Activated CD8-positive, alpha-beta memory T cell treated with anti-CD3 and anti-CD28 coated beads, Interleukin-2, amount 10 ng/mL, durations not matched to agents 7 days and 5 days (primary cell): ENCODE measurements around the gene RAB22A. TPM values are rescaled to one million over a fixed set of nuclear protein-coding genes. Genes with fewer than 3 reads are reported as not detected.
"Not testable (repeated sequence)": the region's sequence is repeated elsewhere in the genome, so short reads cannot be mapped to it uniquely, and the experiment has no call there.

Experiments used
- ATAC-seq: fragments of 150-1000 bp; cut with Tn5 transposase; one replicate; pipeline ENCODE4 v1.10.0; 2021; ENCODE audit warnings: moderate library complexity
- CTCF ChIA-PET: fragments of 350-600 bp; sonication (Branson Sonifier 250); formaldehyde crosslinking; loops from one replicate; lab custom pipeline; 2021; ENCODE audit warnings: antibody characterized with exemption; lab: Charles Lee
- DNase-seq: peaks from one replicate; pipeline ENCODE4 v3.0.0-alpha.2; 2020
- H3K27ac Mint-ChIP-seq: one replicate; pipeline ENCODE4 v1.8.0; 2021; ENCODE audit warnings: mild to moderate bottlenecking, mixed read lengths
- H3K27me3 Mint-ChIP-seq: one replicate; pipeline ENCODE4 v1.8.0; 2021; ENCODE audit warnings: mixed read lengths
- H3K36me3 Mint-ChIP-seq: one replicate; pipeline ENCODE4 v1.8.0; 2021; ENCODE audit warnings: mild to moderate bottlenecking, mixed read lengths
- H3K4me1 Mint-ChIP-seq: one replicate; pipeline ENCODE4 v1.8.0; 2021; ENCODE audit warnings: mixed read lengths
- H3K4me3 Mint-ChIP-seq: one replicate; pipeline ENCODE4 v1.8.0; 2021; ENCODE audit warnings: mild to moderate bottlenecking, moderate library complexity, mixed read lengths
- H3K9me3 Mint-ChIP-seq: one replicate; pipeline ENCODE4 v1.8.0; 2022; ENCODE audit warnings: low read depth, mixed read lengths
- total RNA-seq, 2 experiments: library from RNA; stranded (reverse); gene quantifications; one replicate each; pipeline ENCODE4 v1.2.3, GENCODE V29; 2021

The RAB22A gene
- total RNA-seq, 2 experiments from 2014 or later, result 13.2 to 14.7 TPM

DNA sequence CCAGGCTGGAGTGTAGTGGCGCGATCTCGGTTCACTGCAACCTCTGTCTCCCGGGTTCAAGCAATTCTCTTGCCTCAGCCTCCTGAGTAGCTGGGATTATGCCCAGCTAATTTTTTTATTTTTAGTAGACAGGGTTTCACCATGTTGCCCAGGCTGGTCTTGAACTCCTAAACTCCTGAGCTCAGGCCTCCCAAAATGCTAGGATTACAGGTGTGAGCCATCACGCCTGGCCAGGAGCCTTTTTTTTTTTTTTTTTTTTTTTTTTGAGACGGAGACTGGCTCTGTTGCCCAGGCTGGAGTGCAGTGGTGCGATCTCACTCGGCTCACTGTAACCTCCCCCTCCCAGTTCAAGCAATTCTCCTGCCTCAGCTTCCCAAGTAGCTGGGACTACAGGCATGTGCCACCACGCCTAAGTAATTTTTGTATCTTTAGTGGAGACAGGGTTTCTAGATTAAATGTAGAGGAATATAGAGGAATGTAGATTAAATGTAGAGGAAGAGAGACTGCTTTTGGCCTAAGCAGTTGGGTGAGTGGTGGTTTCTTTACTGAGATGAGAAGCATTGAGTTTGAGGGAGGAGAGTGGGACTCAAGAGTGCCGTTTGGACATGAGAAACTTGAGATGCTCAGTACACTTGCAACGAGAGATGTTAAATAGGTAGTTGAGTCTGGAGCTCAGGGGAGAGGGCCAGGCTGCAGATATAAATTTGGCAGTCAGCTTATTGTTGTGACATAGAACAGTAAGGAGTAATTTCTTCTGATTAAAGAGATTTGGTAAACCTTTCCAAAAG is 96.2 kb downstream of the RAB22A start:
- DNase-seq, result no peak
- Mint-ChIP-seq H3K9me3 (no peaks in the 10 kb centered on the region), H3K27me3 (no peaks in the 10 kb centered on the region), H3K4me1 (peaks cover 34% of the 10 kb centered on the region), H3K4me3 (no peak overlapping the region), H3K27ac (no peak overlapping the region), H3K36me3 (peaks cover 6% of the 10 kb centered on the region)
- ATAC-seq, result no peak
- CTCF ChIA-PET, result interaction anchor here (0.6 kb wide), 1 partner anchor 654 kb away, joined by 3 read pairs; no protein-coding TSS in a partner anchor

DNA sequence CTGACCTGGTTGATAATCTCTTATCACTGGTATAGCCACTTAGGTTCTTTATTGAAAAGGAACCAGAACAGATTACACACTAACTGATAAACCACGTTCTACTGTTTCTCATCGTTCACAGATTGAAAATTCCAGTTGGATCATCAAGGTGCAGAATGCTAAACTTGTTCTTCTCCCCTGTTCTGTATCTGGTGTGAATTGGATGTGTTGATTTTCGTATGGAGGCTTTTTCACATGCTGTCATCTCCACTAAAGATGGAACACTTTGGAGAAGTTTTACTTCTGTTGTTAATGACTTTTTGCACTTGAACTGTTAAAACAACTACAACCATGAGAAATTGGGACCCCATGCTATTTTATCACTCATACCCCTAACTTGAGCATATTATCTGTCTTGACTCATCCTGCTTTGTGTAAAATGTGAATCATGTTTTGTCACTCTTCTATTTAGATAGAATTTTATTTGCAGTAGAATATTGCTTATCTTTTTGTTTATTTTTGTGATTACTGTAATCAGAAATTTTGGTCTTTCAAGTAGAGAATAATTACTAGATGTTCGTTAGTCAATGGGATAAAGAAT is 97.0 kb downstream of the RAB22A start:
- ATAC-seq (no peak), DNase-seq (no peak)
- H3K36me3 Mint-ChIP-seq, result peaks cover 6% of the 10 kb centered on the region
- H3K27me3 Mint-ChIP-seq, result no peaks in the 10 kb centered on the region
- H3K9me3 Mint-ChIP-seq, result no peaks in the 10 kb centered on the region
- H3K4me1 Mint-ChIP-seq, result peaks cover 33% of the 10 kb centered on the region
- H3K4me3 Mint-ChIP-seq, result no peak overlapping the region
- no peak overlapping the region for H3K27ac Mint-ChIP-seq
- CTCF ChIA-PET, result interaction anchor here (0.6 kb wide), 1 partner anchor 653 kb away, joined by 3 read pairs; no protein-coding TSS in a partner anchor

GRCh38 chr20:58407201-58407873 is 97.8 kb downstream of the RAB22A start:
- CTCF ChIA-PET, result interaction anchor here (0.8 to 1.3 kb wide), 2 partner anchors 12 to 18 kb away, joined by 3 to 4 read pairs; partner anchors contain the start of gene VAPB
- H3K4me3 Mint-ChIP-seq, result no peak overlapping the region
- no peaks in the 10 kb centered on the region for H3K9me3 Mint-ChIP-seq
- no peaks in the 10 kb centered on the region for H3K27me3 Mint-ChIP-seq
- DNase-seq (no peak), ATAC-seq (no peak)
- H3K4me1 Mint-ChIP-seq, result peaks cover 33% of the 10 kb centered on the region
- H3K36me3 Mint-ChIP-seq, result peaks cover 8% of the 10 kb centered on the region
- H3K27ac Mint-ChIP-seq, result no peak overlapping the region

DNA sequence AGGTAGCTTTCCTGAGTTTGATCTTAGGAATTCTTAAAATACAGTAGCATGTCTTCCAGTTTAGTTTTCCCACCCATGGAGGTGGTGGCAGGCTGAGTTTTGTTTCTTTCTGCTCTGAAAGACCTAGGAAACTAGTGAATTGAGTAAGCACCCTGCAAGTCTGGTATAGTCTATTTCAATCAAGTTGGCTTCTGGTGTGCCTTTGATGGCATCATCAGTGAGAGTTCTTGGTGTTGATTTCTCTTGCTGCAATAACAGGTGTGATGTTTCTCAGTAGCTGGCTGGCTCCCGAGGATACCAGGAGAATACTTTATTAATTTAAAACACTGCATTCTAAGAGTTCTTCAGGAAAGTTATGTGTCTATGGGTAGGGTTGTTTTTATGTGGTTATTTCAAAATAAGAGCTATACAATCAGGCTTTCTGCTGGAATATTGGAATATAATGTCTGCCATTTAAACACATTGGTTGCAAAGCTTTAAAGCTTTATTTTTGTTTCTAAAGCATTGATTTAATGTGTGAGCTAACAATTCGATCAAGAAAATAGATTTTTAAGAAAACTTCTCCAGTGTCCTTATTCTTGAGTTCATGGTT is 98.5 kb downstream of the RAB22A start:
- CTCF ChIA-PET, result interaction anchor here (0.8 to 1.3 kb wide), 2 partner anchors 11 to 19 kb away, joined by 3 to 4 read pairs; partner anchors contain the start of gene VAPB
- Mint-ChIP-seq H3K4me3 (peak overlapping the region; percentile 14), H3K4me1 (peaks cover 33% of the 10 kb centered on the region), H3K36me3 (peaks cover 10% of the 10 kb centered on the region), H3K27ac (peak overlapping the region; percentile 65), H3K9me3 (no peaks in the 10 kb centered on the region), H3K27me3 (no peaks in the 10 kb centered on the region)
- ATAC-seq (peak; percentile 64), DNase-seq (peak; percentile 49)

DNA sequence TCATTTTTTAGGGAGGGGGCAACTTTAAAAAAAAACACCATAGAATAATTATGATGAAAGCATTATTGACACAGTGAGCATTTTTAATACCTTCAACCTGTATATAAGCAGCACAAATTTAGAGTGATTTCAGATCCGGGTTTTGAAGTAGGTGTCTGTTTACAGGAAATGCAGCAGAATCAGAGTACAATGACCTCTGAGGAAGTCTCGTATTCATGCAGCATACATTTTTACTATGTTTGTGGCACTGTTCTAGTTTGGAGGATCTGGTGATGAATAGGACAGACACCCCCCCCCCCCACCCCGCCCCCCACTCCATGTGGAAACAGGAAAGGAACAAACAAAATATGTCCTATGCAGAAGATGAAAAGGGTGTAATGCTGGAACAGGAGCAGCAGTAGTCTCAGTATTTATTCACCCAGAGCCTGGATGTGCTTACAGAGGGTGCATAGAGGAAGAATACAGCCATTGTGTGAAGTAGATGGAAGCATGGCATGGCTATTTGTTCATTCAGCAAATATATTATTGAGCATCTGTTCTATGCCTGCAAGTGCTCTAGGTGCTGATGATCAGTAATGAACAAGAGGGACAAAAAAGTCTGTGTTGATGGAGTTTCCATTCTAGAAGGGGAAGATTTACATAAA is 99.2 kb downstream of the RAB22A start:
- H3K27ac Mint-ChIP-seq, result peak overlapping the region; percentile 65
- peaks cover 33% of the 10 kb centered on the region for H3K4me1 Mint-ChIP-seq
- no peaks in the 10 kb centered on the region for H3K27me3 Mint-ChIP-seq
- H3K36me3 Mint-ChIP-seq, result peaks cover 10% of the 10 kb centered on the region
- DNase-seq (no peak), ATAC-seq (peak; percentile 73)
- H3K4me3 Mint-ChIP-seq, result peak overlapping the region; percentile 14
- CTCF ChIA-PET, result interaction anchor here (1.3 kb wide), 1 partner anchor 20 kb away, joined by 4 read pairs; the partner anchor contains the start of gene VAPB
- H3K9me3 Mint-ChIP-seq, result no peaks in the 10 kb centered on the region

GRCh38 chr20:58414216-58414615 is 104.7 kb downstream of the RAB22A start:
- H3K9me3 Mint-ChIP-seq, DNase-seq, H3K27ac Mint-ChIP-seq, H3K27me3 Mint-ChIP-seq, CTCF ChIA-PET, H3K4me3 Mint-ChIP-seq, ATAC-seq: not testable (repeated sequence)
- peaks cover 28% of the 10 kb centered on the region for H3K36me3 Mint-ChIP-seq
- H3K4me1 Mint-ChIP-seq, result peaks cover 28% of the 10 kb centered on the region

GRCh38 chr20:58414786-58415185 is 105.3 kb downstream of the RAB22A start:
- H3K27ac Mint-ChIP-seq, ATAC-seq, DNase-seq, H3K27me3 Mint-ChIP-seq, H3K4me3 Mint-ChIP-seq, CTCF ChIA-PET, H3K9me3 Mint-ChIP-seq: not testable (repeated sequence)
- Mint-ChIP-seq H3K36me3 (peaks cover 32% of the 10 kb centered on the region), H3K4me1 (peaks cover 27% of the 10 kb centered on the region)

- Mint-ChIP-seq H3K27me3 (no peaks in the 10 kb centered on the region), H3K9me3 (peaks cover 2% of the 10 kb centered on the region), H3K36me3 (peaks cover 37% of the 10 kb centered on the region), H3K4me3 (no peak overlapping the region), H3K4me1 (peaks cover 22% of the 10 kb centered on the region), H3K27ac (peak overlapping the region; percentile 57)
- CTCF ChIA-PET, result no interaction called here
- no peak for ATAC-seq
- no peak for DNase-seq
These were observed 106.5 kb downstream of the RAB22A start for GRCh38 chr20:58416057-58416456.

DNA sequence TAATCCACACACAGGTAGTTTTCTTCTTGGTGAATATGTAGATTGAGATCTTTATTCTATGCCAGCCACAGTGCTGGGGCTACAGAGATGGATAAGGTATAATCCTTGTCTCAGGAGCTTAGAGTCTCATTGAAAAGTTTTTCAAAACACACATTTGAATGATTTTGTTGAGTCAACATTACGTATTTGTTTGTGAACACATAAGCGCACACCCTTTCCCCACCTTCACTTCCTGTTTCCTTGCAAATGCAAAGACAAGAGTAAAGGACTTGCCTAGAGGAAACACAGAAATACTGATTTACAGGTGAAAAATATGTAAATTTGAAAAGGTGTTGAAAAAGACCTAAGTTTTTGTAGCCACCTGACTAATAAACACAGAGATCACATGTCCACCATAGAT is 107.3 kb downstream of the RAB22A start:
- CTCF ChIA-PET, result no interaction called here
- Mint-ChIP-seq H3K27ac (peak overlapping the region; percentile 3), H3K4me1 (peaks cover 22% of the 10 kb centered on the region), H3K27me3 (no peaks in the 10 kb centered on the region), H3K36me3 (peaks cover 38% of the 10 kb centered on the region), H3K4me3 (no peak overlapping the region), H3K9me3 (peaks cover 2% of the 10 kb centered on the region)
- DNase-seq (no peak), ATAC-seq (no peak)

Other genes with a start within 250 kb of the RAB22A start
- not detected for gene ANKRD60, start 81.1 kb upstream of the RAB22A start, total RNA-seq
- gene VAPB, start 79.5 kb downstream of the RAB22A start, total RNA-seq, result 10 to 100 TPM; 25.5 to 31.3 TPM
- gene APCDD1L, start 205.7 kb downstream of the RAB22A start, total RNA-seq, result not detected